Lung (tissue), 12 donors: ENCODE data around the gene DUT. TPM values are rescaled to one million over a fixed set of nuclear protein-coding genes. Genes with fewer than 3 reads are reported as not detected.
A peak's percentile ranks its signal among the peaks of the same experiment; 100 is the strongest.

Experiments
- ATAC-seq: fragments of 200-7000 bp; cut with Tn5 transposase; one replicate; pipeline ENCODE4 v1.9.1; 2020; ENCODE audit warnings: moderate number of reproducible peaks; ENCODE audit not compliant: insufficient read depth, low FRiP score
- DNase-seq, 3 donors: peaks; one replicate each; pipeline ENCODE4 v3.0.0-alpha.2; 2013 to 2017
- H3K27ac ChIP-seq, 2 donors: one replicate each; pipeline ENCODE4 v1.5.1; 2013; ENCODE audit warnings: mild to moderate bottlenecking in 2 of 2, moderate library complexity in 2 of 2, control low read depth in 1 of 2, inconsistent platforms in 1 of 2, low read depth in 1 of 2, low read length in 1 of 2
- H3K27me3 ChIP-seq, 3 donors: one replicate each; pipeline ENCODE4 v1.5.1; 2013; ENCODE audit warnings: low read length in 2 of 3; ENCODE audit not compliant: control insufficient read depth in 3 of 3, insufficient read depth in 3 of 3
- H3K36me3 ChIP-seq, 4 donors: one replicate each; pipeline ENCODE4 v1.5.1; 2013; ENCODE audit warnings: low read length in 4 of 4, mild to moderate bottlenecking in 1 of 4, moderate library complexity in 1 of 4; ENCODE audit not compliant: control insufficient read depth in 4 of 4, insufficient read depth in 4 of 4
- H3K4me1 ChIP-seq, 5 donors: one replicate each; pipeline ENCODE4 v1.5.1; 2013; ENCODE audit warnings: low read length in 5 of 5, mild to moderate bottlenecking in 2 of 5, moderate library complexity in 1 of 5; ENCODE audit not compliant: control insufficient read depth in 5 of 5, insufficient read depth in 5 of 5
- H3K4me3 ChIP-seq: one replicate; pipeline ENCODE4 v1.5.1; 2013; ENCODE audit warnings: mild to moderate bottlenecking, control low read depth, moderate library complexity
- H3K9ac ChIP-seq, 2 donors: one replicate each; pipeline ENCODE4 v1.5.1; 2013; ENCODE audit warnings: low read length in 2 of 2, control low read depth in 1 of 2; ENCODE audit not compliant: insufficient read depth in 1 of 2
- H3K9me3 ChIP-seq, 4 donors: one replicate each; pipeline ENCODE4 v1.5.1; 2013; ENCODE audit warnings: low read length in 3 of 4, mild to moderate bottlenecking in 1 of 4, moderate library complexity in 1 of 4; ENCODE audit not compliant: control insufficient read depth in 4 of 4, insufficient read depth in 3 of 4
- WGBS, 2 donors: extraction: QIAGEN DNeasy Blood & Tissue Kit; methylation state at CpG; one replicate each; pipeline ENCODE4 v1.1.7; 2013; 5-methylcytosine and 5-hydroxymethylcytosine counted together
- polyA plus RNA-seq, 2 donors: library from polyadenylated mRNA; stranded (reverse); fragments of 200-250 nt; gene quantifications; one replicate each; pipeline ENCODE4 v1.2.1, GENCODE V29; 2013
- total RNA-seq, 2 donors: library from RNA; depleted of rRNA in 1 of 2; stranded (reverse); fragments of >200 nt in 1 of 2; gene quantifications; one replicate each; pipeline ENCODE4 v1.2.1, GENCODE V29; 2014 to 2021
- TF ChIP-seq, protein P1 (sequence below): IDR thresholded peaks from 2 replicates; pipeline ENCODE4 v1.5.1; 2012; ENCODE audit warnings: mild to moderate bottlenecking; ENCODE audit errors: control extremely low read depth, extremely low read depth
- donor health status: control.
- donor health status: control.
- donor health status: Bipolar disorder and iron deficiency.
- donor health status: healthy.
- donor health status: DM: yes; HTN: yes; CAD: no.

DUT gene
- total and polyA plus RNA-seq, 4 donors: 40.7 to 74.0 (median 69.8) TPM

DNA sequence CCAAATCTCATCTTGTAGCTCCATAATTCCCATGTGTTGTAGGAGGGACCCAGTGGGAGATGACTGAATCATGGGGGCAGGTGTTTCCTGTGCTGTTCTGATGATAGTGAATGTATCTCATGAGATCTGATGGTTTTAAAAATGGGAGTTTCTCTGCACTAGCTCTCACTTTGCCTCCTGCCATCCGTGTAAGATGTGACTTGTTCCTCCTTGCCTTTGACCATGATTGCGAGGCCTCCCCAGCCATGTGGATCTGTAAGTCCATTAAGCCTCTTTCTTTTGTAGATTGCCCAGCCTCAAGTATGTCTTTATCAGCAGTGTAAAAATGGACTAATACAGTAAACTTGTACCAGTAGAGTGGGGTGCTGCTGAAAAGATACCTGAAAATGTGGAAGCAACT is 44.5 kb downstream of the DUT start:
- TF ChIP-seq, protein P1, sequence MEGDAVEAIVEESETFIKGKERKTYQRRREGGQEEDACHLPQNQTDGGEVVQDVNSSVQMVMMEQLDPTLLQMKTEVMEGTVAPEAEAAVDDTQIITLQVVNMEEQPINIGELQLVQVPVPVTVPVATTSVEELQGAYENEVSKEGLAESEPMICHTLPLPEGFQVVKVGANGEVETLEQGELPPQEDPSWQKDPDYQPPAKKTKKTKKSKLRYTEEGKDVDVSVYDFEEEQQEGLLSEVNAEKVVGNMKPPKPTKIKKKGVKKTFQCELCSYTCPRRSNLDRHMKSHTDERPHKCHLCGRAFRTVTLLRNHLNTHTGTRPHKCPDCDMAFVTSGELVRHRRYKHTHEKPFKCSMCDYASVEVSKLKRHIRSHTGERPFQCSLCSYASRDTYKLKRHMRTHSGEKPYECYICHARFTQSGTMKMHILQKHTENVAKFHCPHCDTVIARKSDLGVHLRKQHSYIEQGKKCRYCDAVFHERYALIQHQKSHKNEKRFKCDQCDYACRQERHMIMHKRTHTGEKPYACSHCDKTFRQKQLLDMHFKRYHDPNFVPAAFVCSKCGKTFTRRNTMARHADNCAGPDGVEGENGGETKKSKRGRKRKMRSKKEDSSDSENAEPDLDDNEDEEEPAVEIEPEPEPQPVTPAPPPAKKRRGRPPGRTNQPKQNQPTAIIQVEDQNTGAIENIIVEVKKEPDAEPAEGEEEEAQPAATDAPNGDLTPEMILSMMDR: no peak
- Histone ChIP-seq H3K4me3 (no peak overlapping the region), H3K9me3 (peaks cover 0 to 3% (median 0%) of the 10 kb centered on the region in 4 donors), H3K4me1 (no peaks in the 10 kb centered on the region), H3K27ac (no peak overlapping the region), H3K27me3 (peaks cover 0 to 2% (median 0%) of the 10 kb centered on the region in 3 donors), H3K36me3 (no peaks in the 10 kb centered on the region), H3K9ac (no peak overlapping the region)
- ATAC-seq (no peak), DNase-seq (no peak)
- WGBS, 2 donors: 90% methylated on average over 2 of the region's 2 CpGs

DNA sequence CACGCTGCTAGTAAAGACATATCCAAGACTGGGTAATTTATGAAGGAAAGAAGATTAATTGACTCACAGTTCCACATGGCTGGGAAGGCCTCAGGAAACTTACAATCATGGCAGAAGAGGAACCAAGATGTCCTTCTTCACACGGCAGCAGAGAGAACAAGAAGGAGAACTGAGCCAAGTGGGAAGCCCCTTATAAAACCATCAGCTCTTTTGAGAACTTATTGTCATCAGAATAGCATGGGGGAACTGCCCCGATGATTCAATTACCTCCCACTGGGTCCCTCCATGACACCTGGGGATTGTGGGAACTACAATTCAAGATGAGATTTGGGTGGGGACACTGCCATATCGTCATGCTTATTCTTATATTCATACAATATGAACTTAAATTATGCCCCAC is 49.0 kb downstream of the DUT start:
- peaks cover 0 to 3% (median 0%) of the 10 kb centered on the region in 5 donors for H3K4me1 ChIP-seq
- peaks cover 0 to 2% (median 0%) of the 10 kb centered on the region in 3 donors for H3K27me3 ChIP-seq
- H3K9me3 ChIP-seq: peaks cover 0 to 1% (median 0%) of the 10 kb centered on the region in 4 donors
- WGBS, 2 donors: 86 to 87% methylated on average over 4 of the region's 4 CpGs
- H3K9ac ChIP-seq: no peak overlapping the region
- no peaks in the 10 kb centered on the region for H3K36me3 ChIP-seq
- no peak for DNase-seq
- H3K27ac ChIP-seq: no peak overlapping the region
- TF ChIP-seq, protein P1: no peak
- ATAC-seq: no peak
- H3K4me3 ChIP-seq: no peak overlapping the region

DNA sequence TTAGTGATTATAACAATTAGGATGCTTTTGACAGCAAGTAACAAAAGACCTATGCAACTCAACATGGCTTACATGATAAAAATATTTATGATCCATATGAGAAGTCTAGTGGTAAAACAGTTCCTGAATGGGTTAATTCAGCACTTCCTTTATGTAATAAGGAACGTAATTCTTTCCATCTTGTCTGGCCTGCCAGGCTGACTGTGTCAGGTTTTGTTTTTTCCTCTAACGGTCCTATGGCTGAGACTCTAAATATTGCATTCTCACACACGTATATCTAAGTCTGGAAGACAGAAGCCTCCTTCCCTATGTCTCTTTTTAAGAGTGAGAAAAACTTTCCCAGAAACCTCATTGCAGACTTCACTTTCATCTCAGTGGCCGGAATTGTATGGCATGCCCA is 50.6 kb downstream of the DUT start:
- DNase-seq (no peak), ATAC-seq (no peak)
- H3K4me3 ChIP-seq: no peak overlapping the region
- TF ChIP-seq, protein P1: no peak
- H3K36me3 ChIP-seq: no peaks in the 10 kb centered on the region
- no peak overlapping the region for H3K27ac ChIP-seq
- peaks cover 0 to 4% (median 0%) of the 10 kb centered on the region in 4 donors for H3K9me3 ChIP-seq
- H3K4me1 ChIP-seq: peaks cover 0 to 3% (median 0%) of the 10 kb centered on the region in 5 donors
- peaks cover 0 to 2% (median 0%) of the 10 kb centered on the region in 3 donors for H3K27me3 ChIP-seq
- WGBS, 2 donors: 31 to 46% methylated on average over 4 of the region's 4 CpGs
- H3K9ac ChIP-seq: no peak overlapping the region

DNA sequence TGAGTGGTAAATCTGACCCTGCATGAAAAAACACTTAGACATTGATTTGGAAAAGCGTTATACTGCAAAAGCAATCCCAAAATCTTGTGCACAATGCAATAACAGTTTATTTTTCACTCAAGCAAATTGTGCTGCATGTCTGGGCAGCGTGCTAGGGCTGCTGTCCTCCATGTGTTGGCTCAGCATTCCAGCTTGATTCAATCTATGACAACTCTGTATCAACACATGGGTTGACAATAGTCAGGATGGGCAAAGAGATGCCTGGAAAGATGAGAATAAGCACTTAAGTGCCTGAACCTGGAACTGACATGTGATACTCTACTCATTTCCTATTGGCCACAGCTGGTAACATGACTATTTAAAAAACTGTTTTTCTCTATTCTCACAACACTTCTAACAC is 51.8 kb downstream of the DUT start:
- WGBS, 2 donors: 77 to 93% methylated on average over 2 of the region's 2 CpGs
- Histone ChIP-seq H3K9me3 (peaks cover 0 to 2% (median 0%) of the 10 kb centered on the region in 4 donors), H3K9ac (no peak overlapping the region), H3K36me3 (no peaks in the 10 kb centered on the region), H3K27ac (no peak overlapping the region), H3K4me1 (peaks cover 0 to 3% (median 2%) of the 10 kb centered on the region in 5 donors), H3K4me3 (no peak overlapping the region), H3K27me3 (peaks cover 0 to 2% (median 0%) of the 10 kb centered on the region in 3 donors)
- ATAC-seq: no peak
- peak in 2 of 3 donors; percentile 27 to 58 for DNase-seq
- TF ChIP-seq, protein P1: no peak
